D721Med (cell line): ENCODE measurements around the gene CHADL.

Experiments
- DNase-seq: peaks from one replicate; pipeline ENCODE4 v3.0.0; 2011; ENCODE audit warnings: low spot score; ENCODE audit not compliant: insufficient read length
- FAIRE-seq: peaks from 2 replicates; lab custom pipeline; 2011; peaks lifted over from hg19 to GRCh38; lab: Jason Lieb, UNC
- CTCF ChIP-seq: IDR thresholded peaks from 2 replicates; pipeline ENCODE4 v1.5.1; 2012; ENCODE audit warnings: mild to moderate bottlenecking, control low read depth; ENCODE audit not compliant: insufficient read depth; ENCODE audit errors: missing control alignments

CHADL gene

GRCh38 chr22:41229730-41230400 lies 10.9 kb downstream of the CHADL start:
- TF ChIP-seq CTCF = no peak
- DNase-seq = no peak
- FAIRE-seq = no peak

DNA sequence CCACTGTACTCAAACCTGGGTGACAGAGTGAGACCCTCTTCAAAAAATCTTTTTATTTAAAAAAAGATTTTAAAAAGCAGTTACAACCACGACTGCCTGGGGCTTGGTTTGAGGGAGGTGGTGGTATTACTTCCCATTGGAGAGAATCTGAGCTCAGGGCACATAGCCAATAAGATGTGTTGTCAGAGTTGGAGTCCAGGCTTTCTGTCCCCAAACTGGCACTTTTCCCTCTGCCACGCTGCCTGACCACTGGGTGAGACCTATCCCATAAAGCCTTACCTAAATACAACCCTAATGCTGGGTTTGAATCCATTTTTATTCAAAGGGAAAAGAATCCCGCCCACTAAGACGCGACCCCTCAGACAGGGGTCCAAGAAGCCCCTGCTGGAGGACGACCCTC lies 11.5 kb downstream of the CHADL start:
- TF ChIP-seq CTCF = no peak
- no peak for FAIRE-seq

DNA sequence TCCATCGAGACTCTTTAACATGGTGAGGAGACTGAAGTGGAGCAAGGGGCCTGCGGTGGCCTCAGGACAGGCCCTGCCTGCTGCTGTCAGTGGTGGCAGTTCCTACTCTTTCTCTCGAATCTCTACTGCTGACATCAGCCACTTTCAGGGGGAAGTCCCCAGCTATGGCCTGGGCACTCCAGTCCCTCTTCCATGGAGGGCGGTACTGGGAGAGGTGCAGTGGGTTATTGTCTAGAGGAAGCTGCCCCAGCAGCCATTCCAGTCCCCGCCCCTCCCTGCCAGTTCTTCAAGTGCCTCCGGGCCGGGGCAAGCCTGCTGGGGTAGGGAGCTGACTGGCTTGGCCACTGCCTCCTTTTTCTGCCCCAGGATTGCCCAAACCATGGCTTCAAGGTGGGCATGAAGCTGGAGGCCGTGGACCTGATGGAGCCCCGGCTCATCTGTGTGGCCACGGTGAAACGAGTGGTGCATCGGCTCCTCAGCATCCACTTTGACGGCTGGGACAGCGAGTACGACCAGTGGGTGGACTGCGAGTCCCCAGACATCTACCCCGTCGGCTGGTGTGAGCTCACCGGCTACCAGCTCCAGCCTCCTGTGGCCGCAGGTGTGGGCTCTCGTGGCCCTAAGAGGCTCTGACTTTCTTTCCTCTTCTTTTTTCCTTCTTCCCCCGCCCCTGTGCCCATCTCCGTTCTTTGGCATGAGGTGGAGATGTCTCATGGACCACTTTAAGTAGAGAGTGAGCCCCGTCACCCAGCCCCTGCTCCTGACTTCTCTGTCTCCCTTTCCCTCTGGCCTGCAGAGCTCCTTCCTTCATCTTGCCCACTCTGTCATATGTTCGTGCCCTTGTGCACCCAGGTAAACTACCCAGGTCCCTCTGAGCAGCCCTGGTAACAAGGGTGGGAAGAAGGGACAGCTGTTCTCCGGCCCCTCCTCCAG lies 13.7 kb downstream of the CHADL start:
- no peak for TF ChIP-seq CTCF
- no peak for DNase-seq
- no peak for FAIRE-seq

More for the DNA sequence above, 11.5 kb downstream of the CHADL start:
- DNase-seq = no peak

GRCh38 chr22:41223535-41223934 lies 17.2 kb downstream of the CHADL start:
- no peak for FAIRE-seq
- no peak for DNase-seq
- no peak for TF ChIP-seq CTCF

DNA sequence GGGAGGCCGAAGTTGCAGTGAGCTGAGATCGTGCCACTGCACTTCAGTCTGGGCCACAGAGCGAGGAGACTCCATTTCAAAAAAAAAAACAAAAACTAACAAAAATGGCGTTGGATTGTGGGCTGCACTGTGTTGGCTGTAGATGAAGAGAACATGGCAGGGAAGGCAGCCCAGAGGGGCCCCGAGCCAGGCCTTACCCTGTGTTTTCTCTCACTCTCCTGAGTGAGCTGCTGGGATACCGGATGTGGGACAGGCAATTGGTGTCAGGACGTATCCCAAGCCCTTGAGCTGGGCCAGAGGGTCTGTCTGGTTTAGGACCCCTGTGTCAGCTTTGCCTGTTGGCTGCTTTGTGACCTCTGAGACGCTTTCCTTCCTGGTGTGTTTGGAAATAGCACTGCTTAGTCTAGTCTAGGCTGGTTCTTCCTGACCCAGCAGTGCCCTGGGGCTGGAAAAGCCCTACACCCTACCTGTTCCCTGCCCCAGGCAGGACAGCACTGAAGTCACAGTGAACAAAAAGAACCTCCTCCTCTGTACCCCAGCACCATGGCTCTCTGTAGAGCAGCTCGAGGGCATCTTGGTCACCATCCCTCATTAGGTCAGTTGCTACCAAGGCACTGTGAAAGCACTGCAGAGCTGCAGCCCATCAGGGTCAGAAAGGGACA lies 17.8 kb downstream of the CHADL start:
- FAIRE-seq = no peak
- TF ChIP-seq CTCF = no peak
- DNase-seq = no peak

GRCh38 chr22:41217553-41218157 lies 23.1 kb downstream of the CHADL start:
- FAIRE-seq (no peak), DNase-seq (no peak)
- TF ChIP-seq CTCF = no peak
